Measurements from ENCODE around the gene RELL2. TPM values are rescaled to one million over a fixed set of nuclear protein-coding genes. Genes with fewer than 3 reads are reported as not detected.

The RELL2 gene
- total and polyA plus RNA-seq, 2 experiments from 2014 or later = 16.9 to 17.3 TPM

- H3K79me2 ChIP-seq = peaks cover 15% of the 10 kb centered on the region
- DNase-seq (ENCODE audit: low spot score) = no peak
- H3K9me2 ChIP-seq (replicated peaks; ENCODE audit: insufficient read depth) = no peaks in the 10 kb centered on the region
- TF ChIP-seq CTCF (IDR thresholded peaks at IDR 0.05; ENCODE audit: poor library complexity) = no peak
- TF ChIP-seq EZH2 (IDR thresholded peaks at IDR 0.05; ENCODE audit: borderline replicate concordance) = no peak
- TF ChIP-seq EZH2phosphoT487 (IDR thresholded peaks at IDR 0.05; ENCODE audit: low read depth, severe bottlenecking, unreplicated experiment) = no peak
- H3K4me1 ChIP-seq (ENCODE audit: insufficient read depth) = peaks cover 18% of the 10 kb centered on the region
- H3K27me3 ChIP-seq = no peaks in the 10 kb centered on the region
- peaks cover 8% of the 10 kb centered on the region for H4K20me1 ChIP-seq (ENCODE audit: insufficient read depth, poor library complexity, severe bottlenecking)
- no peaks in the 10 kb centered on the region for H3K9me3 ChIP-seq (ENCODE audit: low read depth)
- H3K4me2 ChIP-seq = no peak overlapping the region
- 98% methylated on average over 3 of the region's 3 CpGs for WGBS (ENCODE audit: low lambda C conversion rate, missing lambda C conversion rate)
- H2AFZ ChIP-seq = no peak overlapping the region
- no peak overlapping the region for H3K4me3 ChIP-seq
- no peak overlapping the region for H3K27ac ChIP-seq
- no peaks in the 10 kb centered on the region for H3K36me3 ChIP-seq (replicated peaks; ENCODE audit: insufficient read depth, low read depth)
Measured at GRCh38 chr5:141640051-141640415, 3.2 kb downstream of the RELL2 start.

GRCh38 chr5:141640698-141641097 lies 3.9 kb downstream of the RELL2 start:
- no peak for DNase-seq (ENCODE audit: low spot score)
- 90% methylated on average over 9 of the region's 9 CpGs for WGBS (ENCODE audit: low lambda C conversion rate, missing lambda C conversion rate)

GRCh38 chr5:141641634-141642267 lies 5.0 kb downstream of the RELL2 start:
- no peak overlapping the region for H3K4me2 ChIP-seq
- TF ChIP-seq EZH2 (IDR thresholded peaks at IDR 0.05; ENCODE audit: borderline replicate concordance) (no peak), CTCF (IDR thresholded peaks at IDR 0.05; ENCODE audit: poor library complexity) (peak; percentile 36)
- no peaks in the 10 kb centered on the region for H3K27me3 ChIP-seq
- no peaks in the 10 kb centered on the region for H4K20me1 ChIP-seq (ENCODE audit: insufficient read depth, poor library complexity, severe bottlenecking)
- H3K9me3 ChIP-seq (ENCODE audit: low read depth) = no peaks in the 10 kb centered on the region
- no peaks in the 10 kb centered on the region for H3K9me2 ChIP-seq (replicated peaks; ENCODE audit: insufficient read depth)
- no peak overlapping the region for H2AFZ ChIP-seq
- peak; percentile 62 for DNase-seq (ENCODE audit: low spot score)
- no peak overlapping the region for H3K27ac ChIP-seq
- peaks cover 9% of the 10 kb centered on the region for H3K4me1 ChIP-seq (ENCODE audit: insufficient read depth)
- 95% methylated on average over 2 of the region's 2 CpGs for WGBS (ENCODE audit: low lambda C conversion rate, missing lambda C conversion rate)
- H3K4me3 ChIP-seq = no peak overlapping the region
- no peaks in the 10 kb centered on the region for H3K36me3 ChIP-seq (replicated peaks; ENCODE audit: insufficient read depth, low read depth)
- no peaks in the 10 kb centered on the region for H3K79me2 ChIP-seq

More at GRCh38 chr5:141640698-141641097, 3.9 kb downstream of the RELL2 start:
- TF ChIP-seq EZH2 (IDR thresholded peaks at IDR 0.05; ENCODE audit: borderline replicate concordance) (no peak), CTCF (IDR thresholded peaks at IDR 0.05; ENCODE audit: poor library complexity) (no peak)
- H3K4me2 ChIP-seq = no peak overlapping the region
- H3K4me1 ChIP-seq (ENCODE audit: insufficient read depth) = peaks cover 11% of the 10 kb centered on the region
- H3K4me3 ChIP-seq = no peak overlapping the region
- peaks cover 9% of the 10 kb centered on the region for H3K79me2 ChIP-seq
- no peak overlapping the region for H3K27ac ChIP-seq
- peaks cover 2% of the 10 kb centered on the region for H4K20me1 ChIP-seq (ENCODE audit: insufficient read depth, poor library complexity, severe bottlenecking)
- H3K36me3 ChIP-seq (replicated peaks; ENCODE audit: insufficient read depth, low read depth) = no peaks in the 10 kb centered on the region
- H3K9me3 ChIP-seq (ENCODE audit: low read depth) = no peaks in the 10 kb centered on the region
- H3K27me3 ChIP-seq = no peaks in the 10 kb centered on the region
- H3K9me2 ChIP-seq (replicated peaks; ENCODE audit: insufficient read depth) = no peaks in the 10 kb centered on the region
- H2AFZ ChIP-seq = no peak overlapping the region

- H4K20me1 ChIP-seq (ENCODE audit: insufficient read depth, poor library complexity, severe bottlenecking) = no peaks in the 10 kb centered on the region
- no peaks in the 10 kb centered on the region for H3K27me3 ChIP-seq
- TF ChIP-seq CTCF (IDR thresholded peaks at IDR 0.05; ENCODE audit: poor library complexity) = no peak
- no peak for TF ChIP-seq EZH2phosphoT487 (IDR thresholded peaks at IDR 0.05; ENCODE audit: low read depth, severe bottlenecking, unreplicated experiment)
- no peak for TF ChIP-seq EZH2 (IDR thresholded peaks at IDR 0.05; ENCODE audit: borderline replicate concordance)
- no peak overlapping the region for H2AFZ ChIP-seq
- H3K27ac ChIP-seq = no peak overlapping the region
- H3K4me1 ChIP-seq (ENCODE audit: insufficient read depth) = no peaks in the 10 kb centered on the region
- H3K4me2 ChIP-seq = no peak overlapping the region
- no peaks in the 10 kb centered on the region for H3K9me2 ChIP-seq (replicated peaks; ENCODE audit: insufficient read depth)
- no peak overlapping the region for H3K4me3 ChIP-seq
- no peaks in the 10 kb centered on the region for H3K36me3 ChIP-seq (replicated peaks; ENCODE audit: insufficient read depth, low read depth)
- no peaks in the 10 kb centered on the region for H3K9me3 ChIP-seq (ENCODE audit: low read depth)
- 88% methylated on average over 6 of the region's 6 CpGs for WGBS (ENCODE audit: low lambda C conversion rate, missing lambda C conversion rate)
- no peaks in the 10 kb centered on the region for H3K79me2 ChIP-seq
- DNase-seq (ENCODE audit: low spot score) = no peak
Measured at GRCh38 chr5:141646026-141646425, 9.2 kb downstream of the RELL2 start.

All from hepatocyte (in vitro differentiated cells).